Activated naive CD8-positive, alpha-beta T cell treated with anti-CD3 and anti-CD28 coated beads for 36 hours (primary cell): ENCODE results near the gene FAM204A. TPM values are rescaled to one million over a fixed set of nuclear protein-coding genes. Genes with fewer than 3 reads are reported as not detected.

Experiments used
- DNase-seq: peaks from one replicate; pipeline ENCODE4 v3.0.0; 2021
- H3K27ac Mint-ChIP-seq: one replicate; pipeline ENCODE4 v1.8.0; 2022; ENCODE audit warnings: mild to moderate bottlenecking, moderate library complexity, mixed read lengths
- H3K27me3 Mint-ChIP-seq: one replicate; pipeline ENCODE4 v1.8.0; 2022; ENCODE audit warnings: mild to moderate bottlenecking, mixed read lengths
- H3K36me3 Mint-ChIP-seq: one replicate; pipeline ENCODE4 v1.8.0; 2021; ENCODE audit warnings: mild to moderate bottlenecking, mixed read lengths
- H3K4me1 Mint-ChIP-seq: one replicate; pipeline ENCODE4 v1.8.0; 2021; ENCODE audit warnings: mixed read lengths
- H3K4me3 Mint-ChIP-seq: one replicate; pipeline ENCODE4 v1.8.0; 2022; ENCODE audit warnings: mild to moderate bottlenecking, moderate library complexity, mixed read lengths
- H3K9me3 Mint-ChIP-seq: one replicate; pipeline ENCODE4 v1.8.0; 2022; ENCODE audit warnings: mixed read lengths
- total RNA-seq, 2 experiments: library from RNA; stranded (reverse); gene quantifications; one replicate each; pipeline ENCODE4 v1.2.3, GENCODE V29; 2021

Gene FAM204A
- total RNA-seq, 2 experiments from 2014 or later: 67.4 to 71.1 TPM

DNA sequence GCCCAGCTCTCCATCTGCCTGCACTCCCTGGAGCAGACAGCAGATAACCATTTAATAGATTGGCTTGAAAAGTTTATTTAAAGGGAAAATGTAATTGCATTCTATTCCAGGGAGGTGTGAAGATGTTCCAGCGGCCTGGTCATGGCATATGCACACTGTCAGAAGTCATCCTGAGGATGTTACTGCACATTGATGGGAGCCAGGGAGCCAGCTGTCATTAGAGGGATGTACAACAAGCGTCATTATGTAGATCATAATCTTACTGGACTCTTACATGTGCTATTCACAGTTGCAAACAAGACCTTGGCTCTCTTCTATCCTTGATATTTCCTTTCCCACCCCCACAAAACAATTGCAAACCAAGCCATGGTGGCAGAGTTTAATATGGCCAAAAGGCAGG, 65.4 kb downstream of the FAM204A start:
- DNase-seq: no peak
- peaks cover 4% of the 10 kb centered on the region for H3K9me3 Mint-ChIP-seq
- H3K4me3 Mint-ChIP-seq: no peak overlapping the region
- no peaks in the 10 kb centered on the region for H3K36me3 Mint-ChIP-seq
- H3K27ac Mint-ChIP-seq: no peak overlapping the region
- H3K27me3 Mint-ChIP-seq: peaks cover 12% of the 10 kb centered on the region
- H3K4me1 Mint-ChIP-seq: no peaks in the 10 kb centered on the region

DNA sequence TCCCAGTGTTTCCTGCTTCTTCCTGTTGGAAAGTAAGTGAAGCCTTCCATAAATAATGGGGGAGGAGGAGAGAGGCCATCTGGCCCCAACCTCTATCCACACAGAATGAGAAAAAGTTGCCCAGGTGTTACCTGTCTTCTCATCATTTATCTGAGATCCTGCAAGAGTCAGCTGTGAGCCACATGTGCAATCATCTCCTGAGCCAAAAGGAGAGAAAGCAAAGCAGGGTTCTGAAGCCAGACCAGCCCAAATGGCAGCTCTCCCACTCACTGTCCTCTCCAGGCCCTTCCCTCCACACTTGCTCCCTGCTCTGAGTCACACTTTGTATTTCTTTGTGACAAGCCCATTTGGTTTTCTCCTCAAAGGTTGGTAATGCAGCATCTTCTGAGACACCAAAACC, 65.9 kb downstream of the FAM204A start:
- peaks cover 4% of the 10 kb centered on the region for H3K9me3 Mint-ChIP-seq
- no peaks in the 10 kb centered on the region for H3K4me1 Mint-ChIP-seq
- H3K27me3 Mint-ChIP-seq: peaks cover 17% of the 10 kb centered on the region
- no peak overlapping the region for H3K4me3 Mint-ChIP-seq
- DNase-seq: no peak
- H3K27ac Mint-ChIP-seq: no peak overlapping the region
- H3K36me3 Mint-ChIP-seq: no peaks in the 10 kb centered on the region

- Mint-ChIP-seq H3K9me3 (peaks cover 4% of the 10 kb centered on the region), H3K27me3 (peaks cover 24% of the 10 kb centered on the region), H3K4me1 (no peaks in the 10 kb centered on the region), H3K4me3 (no peak overlapping the region), H3K27ac (no peak overlapping the region), H3K36me3 (no peaks in the 10 kb centered on the region)
- no peak for DNase-seq
Measured at GRCh38 chr10:118273662-118274061, 68.5 kb downstream of the FAM204A start.

DNA sequence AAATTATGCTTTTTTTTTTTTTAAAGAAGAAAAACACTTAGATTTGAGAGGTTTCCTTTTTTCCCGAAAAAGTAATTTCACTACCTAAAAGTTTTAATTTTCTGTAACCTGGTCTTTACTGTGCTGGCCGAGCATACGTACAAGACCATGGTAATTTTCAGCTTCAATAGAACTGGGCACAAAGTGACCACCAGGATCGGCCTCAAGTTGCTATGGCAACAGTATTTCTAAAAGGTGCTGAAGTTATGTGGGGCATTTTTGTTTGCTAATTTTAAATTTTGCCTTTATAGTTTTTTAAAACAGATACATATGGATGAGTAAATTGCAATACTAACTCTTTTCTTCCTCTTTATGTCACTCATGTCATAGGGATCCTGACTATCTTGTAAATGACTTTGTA, 69.4 kb downstream of the FAM204A start:
- no peaks in the 10 kb centered on the region for H3K36me3 Mint-ChIP-seq
- no peaks in the 10 kb centered on the region for H3K4me1 Mint-ChIP-seq

DNA sequence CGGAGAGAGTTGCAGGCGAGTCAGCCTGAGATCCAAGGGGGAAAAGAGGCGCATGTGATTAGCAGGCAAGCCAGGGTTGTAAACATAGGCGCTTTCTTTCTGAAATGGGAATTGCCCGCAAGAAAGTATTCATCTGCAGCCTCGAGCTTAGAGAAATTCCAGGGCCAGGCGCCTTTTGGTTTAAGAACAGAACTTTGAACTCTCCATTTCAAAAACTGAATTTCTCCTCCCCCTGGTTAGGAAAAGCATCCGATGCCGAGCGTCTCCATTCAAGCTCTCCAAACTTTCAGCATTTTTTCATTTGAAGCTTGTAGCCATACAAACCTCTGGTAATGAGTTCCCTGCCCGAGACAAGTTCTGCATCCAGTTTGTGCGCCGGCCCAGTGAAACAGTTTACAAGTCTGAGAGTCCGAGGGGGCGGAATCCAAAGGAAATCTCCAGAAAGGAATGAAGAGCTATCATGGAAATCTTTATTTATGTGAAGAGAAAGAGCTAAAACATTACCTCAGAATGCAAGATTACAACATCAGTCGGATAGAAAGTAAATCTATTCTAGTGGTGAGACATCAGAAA, 69.9 kb downstream of the FAM204A start:
- H3K4me1 Mint-ChIP-seq: no peaks in the 10 kb centered on the region
- no peak overlapping the region for H3K27ac Mint-ChIP-seq
- no peaks in the 10 kb centered on the region for H3K36me3 Mint-ChIP-seq
- peaks cover 36% of the 10 kb centered on the region for H3K27me3 Mint-ChIP-seq
- H3K9me3 Mint-ChIP-seq: no peaks in the 10 kb centered on the region
- no peak overlapping the region for H3K4me3 Mint-ChIP-seq
- DNase-seq: no peak

More for the DNA sequence above, 69.4 kb downstream of the FAM204A start:
- Mint-ChIP-seq H3K4me3 (no peak overlapping the region), H3K9me3 (peaks cover 2% of the 10 kb centered on the region), H3K27ac (no peak overlapping the region), H3K27me3 (peaks cover 32% of the 10 kb centered on the region)
- no peak for DNase-seq

- H3K27me3 Mint-ChIP-seq: peaks cover 42% of the 10 kb centered on the region
- no peak for DNase-seq
- no peaks in the 10 kb centered on the region for H3K36me3 Mint-ChIP-seq
- no peaks in the 10 kb centered on the region for H3K9me3 Mint-ChIP-seq
- H3K4me3 Mint-ChIP-seq: no peak overlapping the region
- no peaks in the 10 kb centered on the region for H3K4me1 Mint-ChIP-seq
- H3K27ac Mint-ChIP-seq: no peak overlapping the region
Measured at GRCh38 chr10:118271671-118272070, 70.5 kb downstream of the FAM204A start.

- H3K4me1 Mint-ChIP-seq: no peaks in the 10 kb centered on the region
- H3K4me3 Mint-ChIP-seq: no peak overlapping the region
- no peaks in the 10 kb centered on the region for H3K9me3 Mint-ChIP-seq
- H3K27ac Mint-ChIP-seq: no peak overlapping the region
- no peak for DNase-seq
- peaks cover 59% of the 10 kb centered on the region for H3K27me3 Mint-ChIP-seq
- no peaks in the 10 kb centered on the region for H3K36me3 Mint-ChIP-seq
Measured at GRCh38 chr10:118266098-118266748, 75.9 kb downstream of the FAM204A start.

- no peak overlapping the region for H3K27ac Mint-ChIP-seq
- H3K4me3 Mint-ChIP-seq: no peak overlapping the region
- no peaks in the 10 kb centered on the region for H3K36me3 Mint-ChIP-seq
- DNase-seq: no peak
- no peaks in the 10 kb centered on the region for H3K4me1 Mint-ChIP-seq
- peaks cover 56% of the 10 kb centered on the region for H3K27me3 Mint-ChIP-seq
- H3K9me3 Mint-ChIP-seq: no peaks in the 10 kb centered on the region
Measured at GRCh38 chr10:118264838-118265470, 77.2 kb downstream of the FAM204A start.

DNA sequence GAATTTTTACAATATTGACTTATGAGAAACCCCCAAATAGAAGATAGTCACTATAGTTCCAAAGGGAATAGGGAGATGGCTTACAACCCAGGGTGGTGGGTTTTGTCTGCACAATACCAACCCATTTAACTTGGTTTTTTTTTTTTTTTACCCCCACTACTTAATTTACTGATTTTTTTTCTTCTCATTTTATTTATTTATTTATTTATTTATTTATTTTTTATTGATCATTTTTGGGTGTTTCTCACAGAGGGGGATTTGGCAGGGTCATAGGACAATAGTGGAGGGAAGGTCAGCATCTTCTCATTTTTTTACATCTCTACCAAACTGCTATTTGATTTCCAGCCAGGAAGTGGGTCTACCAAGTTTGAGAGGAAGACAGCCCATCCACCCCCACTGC, 77.9 kb downstream of the FAM204A start:
- Mint-ChIP-seq H3K27ac (no peak overlapping the region), H3K27me3 (peaks cover 59% of the 10 kb centered on the region), H3K9me3 (no peaks in the 10 kb centered on the region), H3K4me1 (no peaks in the 10 kb centered on the region), H3K36me3 (no peaks in the 10 kb centered on the region), H3K4me3 (no peak overlapping the region)
- no peak for DNase-seq

- Mint-ChIP-seq H3K36me3 (no peaks in the 10 kb centered on the region), H3K4me1 (no peaks in the 10 kb centered on the region), H3K27ac (no peak overlapping the region), H3K27me3 (peaks cover 63% of the 10 kb centered on the region), H3K4me3 (no peak overlapping the region), H3K9me3 (no peaks in the 10 kb centered on the region)
- no peak for DNase-seq
Measured at GRCh38 chr10:118262538-118262937, 79.6 kb downstream of the FAM204A start.

- Mint-ChIP-seq H3K36me3 (no peaks in the 10 kb centered on the region), H3K4me1 (no peaks in the 10 kb centered on the region), H3K4me3 (no peak overlapping the region), H3K27ac (no peak overlapping the region), H3K9me3 (no peaks in the 10 kb centered on the region), H3K27me3 (peaks cover 58% of the 10 kb centered on the region)
- DNase-seq: peak; percentile 19
Measured at GRCh38 chr10:118259288-118259906, 82.7 kb downstream of the FAM204A start.

DNA sequence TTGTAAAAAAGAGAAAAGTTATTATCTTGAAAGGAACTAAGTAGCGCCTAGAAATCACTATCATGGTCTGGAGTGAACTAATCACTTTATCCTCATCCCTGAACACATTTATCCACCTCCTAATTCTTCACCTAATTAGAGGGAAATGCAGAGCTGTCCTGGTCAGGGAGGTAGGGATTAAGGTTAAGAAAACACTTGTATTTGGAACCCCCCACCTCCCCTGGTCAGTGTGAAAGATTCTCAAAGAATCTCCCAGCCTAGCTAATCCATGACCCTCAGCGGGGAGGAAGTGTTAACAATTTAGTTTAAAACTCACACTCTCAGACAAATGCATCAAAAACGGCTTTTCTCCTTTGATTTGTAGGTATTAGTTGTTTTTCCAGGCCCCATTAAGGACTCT, 83.8 kb downstream of the FAM204A start:
- Mint-ChIP-seq H3K27me3 (peaks cover 49% of the 10 kb centered on the region), H3K9me3 (no peaks in the 10 kb centered on the region)

DNA sequence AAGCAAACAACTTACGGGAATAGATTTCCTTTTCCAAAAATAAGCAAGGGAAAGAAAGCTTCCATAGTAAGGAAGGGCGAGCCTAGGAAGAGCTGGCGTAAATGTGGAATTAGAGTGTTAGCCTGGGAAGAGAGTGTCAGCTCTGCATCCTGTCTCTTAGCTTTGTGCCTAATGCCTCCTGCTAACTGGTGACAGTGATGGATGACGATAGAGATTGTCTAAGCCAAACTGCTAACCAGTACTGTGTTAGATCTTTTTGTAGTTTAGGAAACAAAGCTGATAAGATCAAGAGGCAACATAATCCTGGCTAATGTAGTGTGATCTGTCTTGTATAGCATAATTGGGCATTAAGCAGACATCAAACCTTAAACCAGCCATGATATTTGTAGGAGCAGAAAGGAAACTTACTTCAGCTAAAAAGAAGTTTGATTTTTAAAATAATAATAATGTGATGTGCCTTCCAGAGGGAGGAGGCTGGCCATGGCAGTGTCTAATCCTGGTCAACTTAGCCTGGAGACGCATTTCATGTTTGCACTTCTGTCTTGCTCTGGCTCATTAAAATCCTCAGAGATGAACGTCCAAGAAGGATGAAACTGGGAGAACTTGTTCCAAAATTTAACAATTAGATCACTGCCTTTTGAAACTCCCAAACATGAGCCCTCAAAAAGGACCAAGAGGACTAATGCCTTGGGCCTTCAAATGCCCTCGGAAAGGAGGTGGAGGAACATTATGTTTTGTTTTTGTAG, 85.1 kb downstream of the FAM204A start:
- no peaks in the 10 kb centered on the region for H3K36me3 Mint-ChIP-seq
- no peaks in the 10 kb centered on the region for H3K4me1 Mint-ChIP-seq
- H3K9me3 Mint-ChIP-seq: no peaks in the 10 kb centered on the region
- H3K27ac Mint-ChIP-seq: no peak overlapping the region
- H3K4me3 Mint-ChIP-seq: no peak overlapping the region
- peaks cover 43% of the 10 kb centered on the region for H3K27me3 Mint-ChIP-seq
- no peak for DNase-seq

More for the DNA sequence above, 83.8 kb downstream of the FAM204A start:
- no peaks in the 10 kb centered on the region for H3K4me1 Mint-ChIP-seq
- no peak overlapping the region for H3K27ac Mint-ChIP-seq
- no peak overlapping the region for H3K4me3 Mint-ChIP-seq
- no peak for DNase-seq
- H3K36me3 Mint-ChIP-seq: no peaks in the 10 kb centered on the region

DNA sequence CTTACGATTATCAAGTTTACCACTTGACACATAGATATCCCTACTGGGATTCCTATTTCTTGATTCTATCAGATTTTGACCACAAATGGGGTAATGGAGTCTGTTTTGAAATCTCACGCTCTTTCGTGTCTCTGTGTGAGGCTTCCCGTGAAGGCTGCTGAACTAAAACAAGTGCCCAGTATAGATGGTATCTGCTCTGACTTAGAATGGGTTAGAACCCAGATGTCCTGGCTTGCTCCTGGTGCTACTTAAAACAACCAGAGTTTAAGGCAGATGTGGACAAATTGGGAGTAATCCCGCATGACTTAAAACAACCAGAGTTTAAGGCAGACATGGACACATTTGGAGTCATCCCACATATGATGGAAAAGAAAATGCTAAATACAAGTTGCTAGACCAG, 85.9 kb downstream of the FAM204A start:
- peaks cover 50% of the 10 kb centered on the region for H3K27me3 Mint-ChIP-seq
- H3K27ac Mint-ChIP-seq: no peak overlapping the region
- H3K4me1 Mint-ChIP-seq: no peaks in the 10 kb centered on the region
- H3K36me3 Mint-ChIP-seq: no peaks in the 10 kb centered on the region
- H3K4me3 Mint-ChIP-seq: no peak overlapping the region
- H3K9me3 Mint-ChIP-seq: no peaks in the 10 kb centered on the region
- DNase-seq: no peak

- no peaks in the 10 kb centered on the region for H3K4me1 Mint-ChIP-seq
- peaks cover 49% of the 10 kb centered on the region for H3K27me3 Mint-ChIP-seq
- no peak overlapping the region for H3K4me3 Mint-ChIP-seq
- no peak overlapping the region for H3K27ac Mint-ChIP-seq
- DNase-seq: no peak
- H3K9me3 Mint-ChIP-seq: no peaks in the 10 kb centered on the region
- H3K36me3 Mint-ChIP-seq: no peaks in the 10 kb centered on the region
Measured at GRCh38 chr10:118255355-118255754, 86.8 kb downstream of the FAM204A start.
